ENCODE data around the gene AJM1. TPM values are rescaled to one million over a fixed set of nuclear protein-coding genes. Genes with fewer than 3 reads are reported as not detected.
"Not testable (repeated sequence)": the region's sequence is repeated elsewhere in the genome, so short reads cannot be mapped to it uniquely, and the experiment has no call there.

The AJM1 gene
- total RNA-seq, 1 donor from 2014 or later, result 0.96 TPM

GRCh38 chr9:136880651-136881050 is 38.4 kb downstream of the AJM1 start:
- no peak for TF ChIP-seq CTCF (IDR thresholded peaks at IDR 0.05; ENCODE audit: insufficient read depth, low read length, poor library complexity, severe bottlenecking)
- H3K27me3 ChIP-seq (ENCODE audit: control insufficient read depth, insufficient read depth, low read length), result peaks cover 2% of the 10 kb centered on the region
- H3K36me3 ChIP-seq (ENCODE audit: control insufficient read depth, insufficient read depth, low read length), result no peaks in the 10 kb centered on the region
- no peak overlapping the region for H3K4me3 ChIP-seq (ENCODE audit: low read depth, low read length)
- DNase-seq (ENCODE audit: low read depth), result no peak

- Histone ChIP-seq H3K36me3 (ENCODE audit: control insufficient read depth, insufficient read depth, low read length) (no peaks in the 10 kb centered on the region), H3K4me3 (ENCODE audit: low read depth, low read length) (no peak overlapping the region), H3K27me3 (ENCODE audit: control insufficient read depth, insufficient read depth, low read length) (peaks cover under 1% of the 10 kb centered on the region)
- TF ChIP-seq CTCF (IDR thresholded peaks at IDR 0.05; ENCODE audit: insufficient read depth, low read length, poor library complexity, severe bottlenecking), result no peak
- no peak for DNase-seq (ENCODE audit: low read depth)
Observed at GRCh38 chr9:136881691-136882108, 39.4 kb downstream of the AJM1 start.

- no peak for TF ChIP-seq CTCF (IDR thresholded peaks at IDR 0.05; ENCODE audit: insufficient read depth, low read length, poor library complexity, severe bottlenecking)
- DNase-seq (ENCODE audit: low read depth), result peak; percentile 63
- Histone ChIP-seq H3K27me3 (ENCODE audit: control insufficient read depth, insufficient read depth, low read length) (no peaks in the 10 kb centered on the region), H3K4me3 (ENCODE audit: low read depth, low read length) (no peak overlapping the region), H3K36me3 (ENCODE audit: control insufficient read depth, insufficient read depth, low read length) (no peaks in the 10 kb centered on the region)
Observed at GRCh38 chr9:136882109-136882946, 40.0 kb downstream of the AJM1 start.

GRCh38 chr9:136882947-136883283 is 40.6 kb downstream of the AJM1 start:
- not testable (repeated sequence) for H3K36me3 ChIP-seq (ENCODE audit: control insufficient read depth, insufficient read depth, low read length); H3K4me3 ChIP-seq (ENCODE audit: low read depth, low read length); H3K27me3 ChIP-seq (ENCODE audit: control insufficient read depth, insufficient read depth, low read length); DNase-seq (ENCODE audit: low read depth)

- H3K36me3 ChIP-seq (ENCODE audit: control insufficient read depth, insufficient read depth, low read length); H3K4me3 ChIP-seq (ENCODE audit: low read depth, low read length); H3K27me3 ChIP-seq (ENCODE audit: control insufficient read depth, insufficient read depth, low read length); DNase-seq (ENCODE audit: low read depth): not testable (repeated sequence)
Observed at GRCh38 chr9:136883670-136884069, 41.4 kb downstream of the AJM1 start.

- Histone ChIP-seq H3K36me3 (ENCODE audit: control insufficient read depth, insufficient read depth, low read length) (no peaks in the 10 kb centered on the region), H3K27me3 (ENCODE audit: control insufficient read depth, insufficient read depth, low read length) (no peaks in the 10 kb centered on the region), H3K4me3 (ENCODE audit: low read depth, low read length) (peak within 1 kb of the TSS; percentile 94)
- TF ChIP-seq CTCF (IDR thresholded peaks at IDR 0.05; ENCODE audit: insufficient read depth, low read length, poor library complexity, severe bottlenecking), result no peak
- DNase-seq (ENCODE audit: low read depth), result peak; percentile 93
Observed at GRCh38 chr9:136885950-136886578, 43.8 kb downstream of the AJM1 start, which contains the start of gene TRAF2. Gene TRAF2 (plus strand): TSS chr9:136886516. CDS start chr9:136898741, 12,225 bp downstream.
